Embryonic facial prominence (tissue), 1 donor: ENCODE measurements around the gene MTAP.

ENCODE experiments used
- DNase-seq: peaks from one replicate; pipeline ENCODE4 v3.0.0-alpha.2; 2016; ENCODE audit errors: extremely low spot score

The MTAP gene

DNA sequence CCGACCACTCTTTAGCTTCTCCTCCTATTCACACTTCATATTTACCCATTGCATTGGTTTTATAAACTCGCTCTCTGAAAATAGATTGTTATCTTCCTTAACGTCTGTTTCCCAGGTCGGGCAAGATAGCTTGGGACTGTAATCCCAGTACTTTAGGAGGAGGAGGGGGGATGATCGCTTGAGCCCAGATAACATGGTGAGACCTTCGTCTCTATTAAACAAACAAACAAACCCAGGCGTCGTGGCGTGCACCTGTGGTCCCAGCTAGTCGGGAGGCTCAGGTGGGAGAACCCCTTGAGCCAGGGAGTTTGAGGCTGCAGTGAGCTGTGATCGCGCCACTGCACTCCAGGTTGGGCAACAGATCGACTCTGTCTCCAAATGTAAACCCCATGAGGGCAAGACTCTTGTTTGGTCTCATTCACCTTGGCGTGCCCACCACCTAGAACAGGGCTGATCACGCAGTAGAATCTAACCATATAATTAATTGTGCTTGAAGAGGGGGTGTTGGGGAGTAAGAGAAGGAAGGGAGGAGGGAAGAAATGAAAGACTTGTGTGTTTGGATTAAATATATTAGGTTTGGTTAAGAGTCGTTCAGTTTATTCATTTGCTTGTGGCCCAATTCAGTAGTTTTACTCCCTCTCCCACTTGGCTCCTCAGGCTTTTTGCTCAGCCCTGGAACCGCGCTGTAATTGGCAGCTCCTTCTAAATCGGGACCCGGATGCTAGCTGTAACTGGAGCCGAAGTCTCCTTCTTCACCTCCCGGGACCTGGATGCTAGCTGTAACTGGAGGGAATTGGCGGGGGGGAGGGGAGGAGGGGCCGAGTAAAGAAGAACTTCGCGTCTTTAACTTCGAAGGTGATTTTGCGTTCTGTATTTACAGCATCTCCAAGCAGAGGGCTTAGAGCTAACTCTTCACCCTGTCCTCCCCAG, 166.8 kb downstream of the MTAP start:
- no peak for DNase-seq

DNA sequence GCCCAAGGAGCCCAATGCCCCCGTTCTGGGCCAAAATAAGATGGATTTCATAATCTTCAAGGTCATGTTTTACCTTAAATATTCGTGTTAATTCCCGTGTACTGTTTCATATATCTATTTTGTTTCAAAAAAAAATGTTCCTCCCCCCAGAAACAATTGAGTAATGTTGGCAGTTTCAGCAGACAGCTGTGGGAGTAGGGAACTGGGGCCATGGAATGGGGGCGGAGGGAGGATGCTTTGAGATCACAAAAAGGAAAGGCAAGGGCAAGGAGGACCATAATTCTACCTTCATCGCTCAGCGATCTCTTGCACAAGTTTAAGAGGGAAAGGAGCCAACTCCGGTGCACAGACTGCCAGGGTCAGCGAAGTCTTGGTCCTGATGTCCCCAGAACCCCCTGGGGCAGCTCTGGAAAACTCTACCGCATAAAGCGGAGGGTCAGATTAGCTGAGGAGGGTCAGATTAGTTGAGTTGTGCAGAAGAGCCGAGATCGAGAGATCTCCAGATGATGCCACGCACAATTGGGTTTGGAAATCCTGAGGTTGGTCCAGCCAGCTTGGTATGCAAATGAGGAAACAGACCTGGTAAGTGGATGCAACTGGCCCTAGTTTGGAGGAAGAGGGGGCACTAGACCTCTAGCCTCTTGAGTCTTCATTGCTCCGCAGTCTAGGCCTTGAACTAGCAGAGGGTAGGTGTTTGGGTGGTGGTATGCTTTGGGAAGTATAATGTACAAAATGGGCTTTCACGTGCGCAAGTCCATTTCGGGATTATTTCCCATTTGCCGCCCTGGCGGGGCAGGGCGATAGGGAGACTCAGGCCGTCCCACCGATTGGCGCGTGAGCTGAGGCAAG, 167.7 kb downstream of the MTAP start:
- DNase-seq, result no peak

DNA sequence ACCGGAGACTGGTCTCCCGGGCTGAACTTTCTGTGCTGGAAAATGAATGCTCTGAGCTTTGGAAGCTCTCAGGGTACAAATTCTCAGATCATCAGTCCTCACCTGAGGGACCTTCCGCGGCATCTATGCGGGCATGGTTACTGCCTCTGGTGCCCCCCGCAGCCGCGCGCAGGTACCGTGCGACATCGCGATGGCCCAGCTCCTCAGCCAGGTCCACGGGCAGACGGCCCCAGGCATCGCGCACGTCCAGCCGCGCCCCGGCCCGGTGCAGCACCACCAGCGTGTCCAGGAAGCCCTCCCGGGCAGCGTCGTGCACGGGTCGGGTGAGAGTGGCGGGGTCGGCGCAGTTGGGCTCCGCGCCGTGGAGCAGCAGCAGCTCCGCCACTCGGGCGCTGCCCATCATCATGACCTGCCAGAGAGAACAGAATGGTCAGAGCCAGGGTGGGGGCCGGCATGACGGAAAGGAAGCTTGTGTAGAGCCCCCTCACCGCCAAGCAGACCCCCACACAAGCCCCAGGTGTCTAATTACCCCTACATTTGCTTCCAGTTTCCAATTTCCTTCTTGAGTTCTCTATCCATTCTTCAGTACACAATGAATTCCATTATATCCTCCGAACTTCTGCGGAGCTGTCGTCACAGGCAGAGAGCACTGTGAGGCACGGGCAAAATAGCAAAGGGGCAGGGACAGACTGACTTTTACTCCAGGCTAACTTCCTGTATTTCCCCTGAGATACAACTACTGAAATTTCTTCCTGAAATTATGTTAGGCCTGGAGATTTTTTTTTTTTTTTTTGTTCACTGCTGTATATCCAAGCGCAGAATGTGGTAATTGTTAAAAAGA, 168.6 kb downstream of the MTAP start:
- no peak for DNase-seq

DNA sequence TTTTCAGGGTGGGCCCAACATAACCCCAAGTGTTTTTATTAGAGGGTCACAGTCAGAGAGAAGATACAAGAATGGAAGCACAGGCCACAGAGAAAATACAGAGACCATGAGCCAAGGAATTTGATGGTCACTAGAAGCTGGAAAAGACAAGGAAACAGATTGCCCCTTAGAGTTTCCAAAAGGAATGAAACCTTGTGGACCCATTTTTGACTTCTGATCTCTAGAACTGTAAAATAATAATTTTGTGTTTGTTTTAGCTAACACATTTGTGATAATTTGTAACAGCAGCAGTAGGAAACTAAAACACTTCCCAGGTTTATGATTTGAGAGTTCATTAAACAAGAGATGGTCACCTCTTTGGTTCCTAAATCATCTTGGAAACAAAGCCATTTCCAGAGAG, 169.9 kb downstream of the MTAP start:
- no peak for DNase-seq

DNA sequence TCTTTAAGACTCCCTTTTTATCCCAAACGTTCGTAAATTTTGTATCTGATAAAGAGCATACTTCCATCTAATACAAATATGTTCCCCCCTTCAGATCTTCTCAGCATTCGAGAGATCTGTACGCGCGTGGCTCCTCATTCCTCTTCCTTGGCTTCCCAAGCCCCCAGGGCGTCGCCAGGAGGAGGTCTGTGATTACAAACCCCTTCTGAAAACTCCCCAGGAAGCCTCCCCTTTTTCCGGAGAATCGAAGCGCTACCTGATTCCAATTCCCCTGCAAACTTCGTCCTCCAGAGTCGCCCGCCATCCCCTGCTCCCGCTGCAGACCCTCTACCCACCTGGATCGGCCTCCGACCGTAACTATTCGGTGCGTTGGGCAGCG, 171.9 kb downstream of the MTAP start:
- DNase-seq, result no peak

DNA sequence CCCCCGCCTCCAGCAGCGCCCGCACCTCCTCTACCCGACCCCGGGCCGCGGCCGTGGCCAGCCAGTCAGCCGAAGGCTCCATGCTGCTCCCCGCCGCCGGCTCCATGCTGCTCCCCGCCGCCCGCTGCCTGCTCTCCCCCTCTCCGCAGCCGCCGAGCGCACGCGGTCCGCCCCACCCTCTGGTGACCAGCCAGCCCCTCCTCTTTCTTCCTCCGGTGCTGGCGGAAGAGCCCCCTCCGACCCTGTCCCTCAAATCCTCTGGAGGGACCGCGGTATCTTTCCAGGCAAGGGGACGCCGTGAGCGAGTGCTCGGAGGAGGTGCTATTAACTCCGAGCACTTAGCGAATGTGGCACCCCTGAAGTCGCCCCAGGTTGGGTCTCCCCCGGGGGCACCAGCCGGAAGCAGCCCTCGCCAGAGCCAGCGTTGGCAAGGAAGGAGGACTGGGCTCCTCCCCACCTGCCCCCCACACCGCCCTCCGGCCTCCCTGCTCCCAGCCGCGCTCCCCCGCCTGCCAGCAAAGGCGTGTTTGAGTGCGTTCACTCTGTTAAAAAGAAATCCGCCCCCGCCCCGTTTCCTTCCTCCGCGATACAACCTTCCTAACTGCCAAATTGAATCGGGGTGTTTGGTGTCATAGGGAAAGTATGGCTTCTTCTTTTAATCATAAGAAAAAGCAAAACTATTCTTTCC, 172.4 kb downstream of the MTAP start:
- no peak for DNase-seq

DNA sequence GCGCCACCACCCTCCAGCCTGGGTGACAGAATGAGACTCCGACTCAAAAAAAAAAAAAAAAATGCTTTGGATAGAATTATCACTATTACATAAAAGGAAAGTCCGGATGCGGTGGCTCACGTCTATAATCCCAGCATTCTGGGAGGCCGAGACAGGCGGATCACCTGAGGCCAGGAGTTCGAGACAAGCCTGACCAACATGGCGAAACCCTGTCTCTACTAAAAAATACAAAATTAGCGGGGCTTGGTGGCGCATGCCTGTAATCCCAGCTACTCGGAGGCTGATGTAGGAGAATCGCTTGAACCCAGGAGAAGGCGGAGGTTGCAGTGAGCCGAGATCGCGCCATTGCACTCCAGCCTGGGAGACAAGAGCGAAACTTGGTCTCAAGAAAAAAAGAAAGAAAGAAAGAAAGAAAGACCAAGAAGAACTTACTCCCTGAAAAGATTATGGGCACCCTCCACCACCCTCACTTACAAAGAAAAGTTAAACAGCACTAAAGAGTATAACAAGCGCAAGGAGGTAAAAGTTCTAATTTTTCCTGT, 174.0 kb downstream of the MTAP start:
- no peak for DNase-seq

DNA sequence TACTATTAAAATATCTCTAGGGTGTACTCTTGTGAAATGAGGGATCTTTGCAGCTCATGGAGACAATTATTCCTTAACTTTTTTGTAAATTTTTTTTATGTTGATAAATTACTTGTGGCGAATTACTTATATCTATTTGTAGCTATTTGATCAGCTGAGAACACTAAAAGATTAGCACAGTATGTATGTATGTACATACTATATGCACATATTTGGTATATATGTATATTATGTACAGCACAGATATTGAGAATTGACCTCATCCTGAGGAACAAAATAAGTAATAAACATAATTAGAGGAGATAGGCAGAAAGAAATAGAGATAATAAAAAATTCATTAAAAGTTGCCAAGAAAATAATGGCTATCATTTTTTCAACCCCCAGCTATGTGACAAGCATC, 180.0 kb downstream of the MTAP start:
- DNase-seq, result no peak

DNA sequence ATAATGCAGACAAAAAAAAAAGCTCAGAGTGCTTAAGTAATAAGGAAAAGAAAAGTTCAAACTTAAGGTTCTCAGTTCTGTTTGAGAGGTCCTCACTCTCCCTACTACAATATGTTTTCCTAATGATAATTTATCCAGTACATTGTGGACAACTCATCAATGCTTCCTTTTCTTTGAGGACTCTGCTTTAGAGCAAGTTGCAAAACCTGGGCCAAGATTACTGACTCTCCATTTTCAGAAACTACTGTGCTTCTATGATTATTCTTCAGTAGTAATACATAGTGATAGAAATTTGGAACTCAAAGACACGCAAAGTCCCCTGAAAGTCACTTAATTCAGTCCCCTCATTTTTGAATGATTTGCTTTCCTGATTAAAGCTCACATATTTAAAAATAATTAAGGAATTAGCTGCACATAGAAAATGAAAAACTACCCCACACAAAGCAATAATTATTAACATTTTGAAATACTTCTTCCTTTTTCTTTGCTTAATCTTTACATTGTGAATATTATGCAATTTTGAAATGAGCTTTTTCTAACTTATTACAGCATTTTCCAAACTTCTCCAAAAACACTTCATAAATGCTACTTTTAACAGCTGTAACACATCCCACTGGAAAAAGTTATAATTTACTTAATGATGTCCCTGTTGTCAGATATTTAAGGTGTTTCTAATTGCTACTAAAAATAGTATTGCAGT, 180.6 kb downstream of the MTAP start:
- no peak for DNase-seq

DNA sequence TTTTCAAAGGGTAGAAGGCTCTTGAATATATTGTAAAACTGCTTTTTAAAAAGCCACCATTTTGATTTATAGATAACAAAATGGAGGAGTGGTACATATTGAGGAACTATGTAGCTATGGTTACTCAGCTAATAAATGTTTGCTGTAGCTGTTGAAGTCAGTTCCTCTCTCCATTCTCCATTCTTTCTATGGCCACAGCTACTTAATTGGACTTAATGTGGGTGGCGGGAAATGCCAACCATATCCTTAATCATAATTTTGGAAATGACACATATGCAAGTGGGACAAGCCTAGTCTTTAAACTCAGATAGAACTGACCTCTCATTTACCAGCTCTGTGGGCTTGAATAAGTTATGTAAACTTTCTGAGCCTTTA, 181.1 kb downstream of the MTAP start:
- no peak for DNase-seq

DNA sequence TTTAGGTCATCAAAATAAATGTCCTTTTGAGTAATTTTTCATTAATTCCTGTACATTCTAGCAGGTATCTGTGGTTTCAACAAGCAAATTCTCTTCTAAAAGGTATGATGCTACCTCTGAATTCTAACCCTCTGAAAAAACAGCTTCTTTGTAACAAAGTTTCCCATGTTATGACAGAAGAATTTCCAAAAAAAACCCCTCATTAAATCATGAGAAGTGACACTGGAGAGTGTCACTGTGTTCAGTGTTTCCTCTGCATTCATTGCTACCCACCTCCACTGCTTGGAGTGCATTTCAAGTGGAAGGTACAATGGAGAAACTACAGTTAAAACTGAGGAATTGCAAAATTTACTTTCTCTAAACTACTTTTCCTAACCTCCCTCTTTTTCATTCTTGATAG, 181.7 kb downstream of the MTAP start:
- DNase-seq, result no peak

DNA sequence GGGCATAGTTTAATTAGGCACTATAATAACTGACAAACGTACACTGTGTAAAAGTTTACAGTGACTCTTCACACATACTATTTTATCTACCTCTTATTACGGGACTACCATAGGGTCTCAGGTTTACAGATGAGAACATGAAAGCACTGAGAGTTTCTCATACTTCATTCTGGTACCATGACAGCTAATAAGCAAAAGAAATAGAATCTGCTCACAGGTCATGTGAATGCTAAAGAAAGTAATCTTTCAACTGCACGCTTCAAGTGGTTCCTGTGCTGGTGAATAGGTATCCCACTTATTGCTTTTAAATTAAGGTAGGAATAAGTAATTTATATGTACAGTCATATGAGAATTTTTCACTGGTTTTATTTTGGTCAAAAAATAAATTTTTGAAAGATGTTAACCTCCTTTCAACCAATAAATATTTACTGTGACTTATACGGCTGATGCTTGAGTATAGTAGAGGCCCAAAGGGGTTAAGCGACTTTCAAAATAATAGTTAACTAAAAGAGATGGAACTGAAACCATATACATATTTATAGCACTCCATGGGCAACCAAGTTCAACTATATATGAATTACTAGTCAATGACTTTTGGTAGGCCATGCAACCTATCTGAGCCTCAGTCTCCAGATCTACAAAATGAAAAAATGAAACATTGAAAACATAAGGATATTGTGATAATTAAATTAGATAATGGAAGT, 183.7 kb downstream of the MTAP start:
- no peak for DNase-seq
